ENCODE results near the gene ASIC2.

GRCh38 chr17:33322063-33322462 is 29.0 kb upstream of the ASIC2 start:
- TF ChIP-seq EZH2 (IDR thresholded peaks at IDR 0.05; ENCODE audit: low read length, unreplicated experiment), result no peak
- no peak for TF ChIP-seq EZH2phosphoT487 (IDR thresholded peaks at IDR 0.05; ENCODE audit: borderline replicate concordance, low read length)
- TF ChIP-seq, protein P1, sequence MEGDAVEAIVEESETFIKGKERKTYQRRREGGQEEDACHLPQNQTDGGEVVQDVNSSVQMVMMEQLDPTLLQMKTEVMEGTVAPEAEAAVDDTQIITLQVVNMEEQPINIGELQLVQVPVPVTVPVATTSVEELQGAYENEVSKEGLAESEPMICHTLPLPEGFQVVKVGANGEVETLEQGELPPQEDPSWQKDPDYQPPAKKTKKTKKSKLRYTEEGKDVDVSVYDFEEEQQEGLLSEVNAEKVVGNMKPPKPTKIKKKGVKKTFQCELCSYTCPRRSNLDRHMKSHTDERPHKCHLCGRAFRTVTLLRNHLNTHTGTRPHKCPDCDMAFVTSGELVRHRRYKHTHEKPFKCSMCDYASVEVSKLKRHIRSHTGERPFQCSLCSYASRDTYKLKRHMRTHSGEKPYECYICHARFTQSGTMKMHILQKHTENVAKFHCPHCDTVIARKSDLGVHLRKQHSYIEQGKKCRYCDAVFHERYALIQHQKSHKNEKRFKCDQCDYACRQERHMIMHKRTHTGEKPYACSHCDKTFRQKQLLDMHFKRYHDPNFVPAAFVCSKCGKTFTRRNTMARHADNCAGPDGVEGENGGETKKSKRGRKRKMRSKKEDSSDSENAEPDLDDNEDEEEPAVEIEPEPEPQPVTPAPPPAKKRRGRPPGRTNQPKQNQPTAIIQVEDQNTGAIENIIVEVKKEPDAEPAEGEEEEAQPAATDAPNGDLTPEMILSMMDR (conservative IDR thresholded peaks at IDR 0.05; ENCODE audit: low read depth, low read length), result no peak
